Parathyroid adenoma (tissue), 2 donors: ENCODE measurements around the gene ITSN2.
A peak's percentile ranks its signal among the peaks of the same experiment; 100 is the strongest.

Experiments
- H2AFZ ChIP-seq: fragments of 300-600 bp; sonication (generic); one replicate; pipeline ENCODE4 v1.7.0; 2017; ENCODE audit warnings: antibody characterized with exemption, mild to moderate bottlenecking
- H3K27ac ChIP-seq: fragments of 300-600 bp; sonication (generic); one replicate; pipeline ENCODE4 v1.7.0; 2017
- H3K27me3 ChIP-seq: fragments of 300-600 bp; sonication (generic); one replicate; pipeline ENCODE4 v1.7.0; 2017; ENCODE audit warnings: low read length; ENCODE audit not compliant: control insufficient read depth, insufficient read depth
- H3K36me3 ChIP-seq: fragments of 300-600 bp; sonication (generic); one replicate; pipeline ENCODE4 v1.7.0; 2017; ENCODE audit warnings: low read length; ENCODE audit not compliant: control insufficient read depth, insufficient read depth
- H3K4me1 ChIP-seq: fragments of 300-600 bp; sonication (generic); one replicate; pipeline ENCODE4 v1.7.0; 2017; ENCODE audit warnings: control low read depth
- H3K4me2 ChIP-seq: fragments of 300-600 bp; sonication (generic); one replicate; pipeline ENCODE4 v1.7.0; 2017; ENCODE audit warnings: low read length
- H3K4me3 ChIP-seq: fragments of 300-600 bp; sonication (generic); one replicate; pipeline ENCODE4 v1.7.0; 2017; ENCODE audit warnings: low read depth, low read length
- H3K79me2 ChIP-seq: fragments of 300-600 bp; sonication (generic); one replicate; pipeline ENCODE4 v1.7.0; 2017; ENCODE audit warnings: control low read depth
- H3K9ac ChIP-seq: fragments of 300-600 bp; sonication (generic); one replicate; pipeline ENCODE4 v1.7.0; 2017; ENCODE audit warnings: mild to moderate bottlenecking
- H3K9me3 ChIP-seq: fragments of 300-600 bp; sonication (generic); one replicate; pipeline ENCODE4 v1.7.0; 2017; ENCODE audit warnings: low read length; ENCODE audit not compliant: control insufficient read depth
- TF ChIP-seq, protein P1 (sequence below): fragments of 300-600 bp; sonication (generic); IDR thresholded peaks from one replicate; pipeline ENCODE4 v1.7.0; 2017; ENCODE audit warnings: antibody characterized with exemption, mild to moderate bottlenecking
- donor health status: primary hyperparathyroidism.

ITSN2 gene

DNA sequence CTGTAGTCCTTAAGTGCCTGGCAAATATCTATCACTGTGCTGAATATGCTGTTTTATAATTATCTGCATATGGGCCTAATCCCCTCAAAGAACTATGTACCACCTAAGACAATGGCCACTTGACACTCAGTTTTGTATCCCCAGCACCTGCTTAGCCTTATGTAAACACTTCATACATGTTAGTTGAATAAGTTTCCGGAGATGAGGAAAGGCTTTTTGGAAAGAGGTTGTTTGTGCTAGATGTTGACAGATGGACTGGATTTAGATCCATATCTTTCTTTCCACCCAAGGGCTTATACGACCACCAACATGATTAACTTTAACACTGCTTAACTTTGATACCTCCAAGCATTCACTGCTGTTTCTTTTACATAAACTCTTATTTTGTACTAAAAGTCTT lies 122.2 kb downstream of the ITSN2 start:
- H3K79me2 ChIP-seq: no peaks in the 10 kb centered on the region
- H3K27me3 ChIP-seq: no peaks in the 10 kb centered on the region
- H3K4me3 ChIP-seq: no peak overlapping the region
- H3K4me2 ChIP-seq: no peak overlapping the region
- H2AFZ ChIP-seq: no peak overlapping the region
- TF ChIP-seq, protein P1, sequence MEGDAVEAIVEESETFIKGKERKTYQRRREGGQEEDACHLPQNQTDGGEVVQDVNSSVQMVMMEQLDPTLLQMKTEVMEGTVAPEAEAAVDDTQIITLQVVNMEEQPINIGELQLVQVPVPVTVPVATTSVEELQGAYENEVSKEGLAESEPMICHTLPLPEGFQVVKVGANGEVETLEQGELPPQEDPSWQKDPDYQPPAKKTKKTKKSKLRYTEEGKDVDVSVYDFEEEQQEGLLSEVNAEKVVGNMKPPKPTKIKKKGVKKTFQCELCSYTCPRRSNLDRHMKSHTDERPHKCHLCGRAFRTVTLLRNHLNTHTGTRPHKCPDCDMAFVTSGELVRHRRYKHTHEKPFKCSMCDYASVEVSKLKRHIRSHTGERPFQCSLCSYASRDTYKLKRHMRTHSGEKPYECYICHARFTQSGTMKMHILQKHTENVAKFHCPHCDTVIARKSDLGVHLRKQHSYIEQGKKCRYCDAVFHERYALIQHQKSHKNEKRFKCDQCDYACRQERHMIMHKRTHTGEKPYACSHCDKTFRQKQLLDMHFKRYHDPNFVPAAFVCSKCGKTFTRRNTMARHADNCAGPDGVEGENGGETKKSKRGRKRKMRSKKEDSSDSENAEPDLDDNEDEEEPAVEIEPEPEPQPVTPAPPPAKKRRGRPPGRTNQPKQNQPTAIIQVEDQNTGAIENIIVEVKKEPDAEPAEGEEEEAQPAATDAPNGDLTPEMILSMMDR: no peak
- no peaks in the 10 kb centered on the region for H3K9me3 ChIP-seq
- no peak overlapping the region for H3K9ac ChIP-seq
- H3K4me1 ChIP-seq: no peaks in the 10 kb centered on the region
- H3K36me3 ChIP-seq: no peaks in the 10 kb centered on the region
- no peak overlapping the region for H3K27ac ChIP-seq

DNA sequence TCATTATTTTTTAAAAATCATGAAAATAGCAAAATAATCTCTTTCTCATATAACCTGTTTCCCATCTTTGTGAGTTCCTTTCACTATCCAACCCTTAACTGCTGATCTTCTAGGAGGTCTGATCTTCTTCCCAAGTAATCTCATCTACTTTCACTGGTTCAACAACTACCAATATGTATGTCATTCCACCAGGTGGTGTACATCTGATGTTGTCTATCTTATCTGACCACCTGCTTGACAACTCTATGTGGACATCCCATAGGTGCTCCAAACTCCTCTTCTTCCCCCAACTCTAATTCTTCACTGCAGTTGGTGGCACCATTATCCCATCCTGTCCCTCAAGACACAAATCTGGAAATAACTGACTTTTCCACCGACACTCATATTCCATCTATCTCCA lies 123.0 kb downstream of the ITSN2 start:
- TF ChIP-seq, protein P1: no peak
- no peak overlapping the region for H2AFZ ChIP-seq
- no peak overlapping the region for H3K9ac ChIP-seq
- no peaks in the 10 kb centered on the region for H3K36me3 ChIP-seq
- no peaks in the 10 kb centered on the region for H3K27me3 ChIP-seq
- no peaks in the 10 kb centered on the region for H3K9me3 ChIP-seq
- no peaks in the 10 kb centered on the region for H3K4me1 ChIP-seq
- no peaks in the 10 kb centered on the region for H3K79me2 ChIP-seq
- no peak overlapping the region for H3K27ac ChIP-seq
- no peak overlapping the region for H3K4me3 ChIP-seq
- H3K4me2 ChIP-seq: no peak overlapping the region

DNA sequence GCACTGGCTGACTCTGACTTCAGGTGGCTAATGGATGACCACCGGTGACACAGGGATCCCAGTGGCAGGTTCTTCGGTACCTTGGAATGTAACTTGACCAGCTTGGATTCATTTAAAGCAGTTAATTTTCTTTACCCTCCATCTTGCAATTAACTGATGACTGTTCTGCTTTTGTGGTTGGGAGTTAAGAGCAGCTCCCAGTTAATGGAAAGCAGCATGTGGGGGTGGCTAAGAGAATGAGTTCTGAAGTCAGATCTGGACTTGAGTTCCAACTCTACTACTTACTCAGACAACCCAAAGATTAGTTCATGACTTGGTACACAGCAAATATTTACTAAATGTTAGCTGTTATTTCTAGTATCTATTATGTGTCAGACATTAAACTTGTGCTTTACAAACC lies 127.0 kb downstream of the ITSN2 start:
- Histone ChIP-seq H3K27me3 (no peaks in the 10 kb centered on the region), H3K4me2 (no peak overlapping the region), H3K79me2 (no peaks in the 10 kb centered on the region), H3K9ac (no peak overlapping the region), H3K4me1 (no peaks in the 10 kb centered on the region), H3K4me3 (no peak overlapping the region), H3K27ac (no peak overlapping the region), H3K9me3 (no peaks in the 10 kb centered on the region), H2AFZ (no peak overlapping the region), H3K36me3 (no peaks in the 10 kb centered on the region)
- TF ChIP-seq, protein P1: no peak

DNA sequence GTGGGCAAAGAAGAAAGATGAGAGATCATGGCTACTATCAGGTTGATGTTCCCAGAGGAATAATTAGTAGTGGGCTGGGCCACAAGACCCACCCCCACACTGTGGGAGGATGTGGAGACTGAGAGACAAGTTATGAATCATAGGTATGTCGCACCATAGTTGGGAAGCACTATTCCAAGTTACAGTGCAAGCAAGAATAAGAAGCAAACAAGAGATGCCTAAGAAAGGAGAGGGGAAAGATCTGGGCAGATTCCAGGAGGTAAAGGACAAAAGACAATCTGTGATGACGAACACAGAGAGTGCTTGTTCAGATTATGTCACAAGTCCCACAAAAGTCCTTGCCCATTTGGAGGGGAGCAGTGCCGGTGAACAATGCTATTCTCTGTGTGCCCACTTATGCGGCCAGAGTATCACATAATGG lies 128.9 kb downstream of the ITSN2 start:
- Histone ChIP-seq H3K36me3 (no peaks in the 10 kb centered on the region), H3K4me3 (no peak overlapping the region), H3K9ac (no peak overlapping the region), H3K4me2 (no peak overlapping the region), H3K27ac (no peak overlapping the region), H3K4me1 (no peaks in the 10 kb centered on the region), H3K27me3 (no peaks in the 10 kb centered on the region), H3K79me2 (no peaks in the 10 kb centered on the region), H3K9me3 (no peaks in the 10 kb centered on the region), H2AFZ (no peak overlapping the region)
- TF ChIP-seq, protein P1: no peak

DNA sequence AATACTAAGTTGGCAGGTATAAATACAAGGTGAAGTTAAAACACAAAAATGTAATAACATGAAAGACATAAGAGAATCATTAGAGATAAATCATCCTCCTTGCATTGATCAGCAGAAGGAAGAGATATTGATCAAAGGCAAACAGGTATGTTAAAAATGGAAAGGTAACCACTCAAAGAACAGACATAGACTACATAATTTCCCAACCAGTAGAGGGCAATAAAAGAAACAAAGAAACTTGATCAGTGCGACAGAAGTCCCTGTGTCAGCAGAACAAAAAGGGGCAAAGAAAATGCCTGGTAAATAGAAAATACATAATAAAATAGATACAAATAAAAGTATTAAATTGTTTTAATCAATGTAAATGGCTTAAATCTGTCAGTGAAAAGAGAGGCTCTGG lies 131.9 kb downstream of the ITSN2 start:
- no peak overlapping the region for H3K4me3 ChIP-seq
- H3K4me2 ChIP-seq: no peak overlapping the region
- no peaks in the 10 kb centered on the region for H3K36me3 ChIP-seq
- no peaks in the 10 kb centered on the region for H3K79me2 ChIP-seq
- no peak overlapping the region for H3K9ac ChIP-seq
- no peak overlapping the region for H3K27ac ChIP-seq
- no peaks in the 10 kb centered on the region for H3K4me1 ChIP-seq
- no peaks in the 10 kb centered on the region for H3K27me3 ChIP-seq
- no peaks in the 10 kb centered on the region for H3K9me3 ChIP-seq
- H2AFZ ChIP-seq: no peak overlapping the region
- TF ChIP-seq, protein P1: peak; percentile 21
